ENCODE results near the gene CHMP4A.

DNA sequence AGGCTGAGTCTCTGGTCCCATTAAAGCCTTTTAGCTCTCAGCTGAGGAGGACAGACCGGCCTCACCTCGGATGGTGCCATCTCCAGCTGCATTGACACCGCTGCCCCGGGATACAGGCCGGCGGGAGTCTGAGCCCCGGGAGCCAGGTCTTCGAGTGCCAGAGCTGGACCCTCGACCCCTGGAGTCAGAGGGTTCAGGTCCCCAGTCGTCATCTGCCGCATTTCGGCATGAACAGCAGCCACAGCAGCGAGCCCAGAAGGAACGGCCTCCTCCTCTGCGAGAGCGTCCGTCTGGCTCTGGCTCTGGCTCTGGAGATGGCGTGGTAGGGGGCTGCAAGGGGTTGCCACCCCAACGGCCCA lies 48.7 kb upstream of the CHMP4A start:
- TF ChIP-seq, protein P1, sequence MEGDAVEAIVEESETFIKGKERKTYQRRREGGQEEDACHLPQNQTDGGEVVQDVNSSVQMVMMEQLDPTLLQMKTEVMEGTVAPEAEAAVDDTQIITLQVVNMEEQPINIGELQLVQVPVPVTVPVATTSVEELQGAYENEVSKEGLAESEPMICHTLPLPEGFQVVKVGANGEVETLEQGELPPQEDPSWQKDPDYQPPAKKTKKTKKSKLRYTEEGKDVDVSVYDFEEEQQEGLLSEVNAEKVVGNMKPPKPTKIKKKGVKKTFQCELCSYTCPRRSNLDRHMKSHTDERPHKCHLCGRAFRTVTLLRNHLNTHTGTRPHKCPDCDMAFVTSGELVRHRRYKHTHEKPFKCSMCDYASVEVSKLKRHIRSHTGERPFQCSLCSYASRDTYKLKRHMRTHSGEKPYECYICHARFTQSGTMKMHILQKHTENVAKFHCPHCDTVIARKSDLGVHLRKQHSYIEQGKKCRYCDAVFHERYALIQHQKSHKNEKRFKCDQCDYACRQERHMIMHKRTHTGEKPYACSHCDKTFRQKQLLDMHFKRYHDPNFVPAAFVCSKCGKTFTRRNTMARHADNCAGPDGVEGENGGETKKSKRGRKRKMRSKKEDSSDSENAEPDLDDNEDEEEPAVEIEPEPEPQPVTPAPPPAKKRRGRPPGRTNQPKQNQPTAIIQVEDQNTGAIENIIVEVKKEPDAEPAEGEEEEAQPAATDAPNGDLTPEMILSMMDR (IDR thresholded peaks at IDR 0.05) = no peak
- no peak for TF ChIP-seq POLR2A (IDR thresholded peaks at IDR 0.05)
